Liver (tissue), 3 donors: ENCODE results near the gene KDELR1.

Experiments used
- EGR1 ChIP-seq, 2 donors: IDR thresholded peaks; 2 replicates each; pipeline ENCODE4 v1.6.1; 2016 to 2018; ENCODE audit warnings: antibody characterized with exemption in 2 of 2, low read depth in 2 of 2
- FOXA1 ChIP-seq: IDR thresholded peaks from 2 replicates; pipeline ENCODE4 v1.6.1; 2016; ENCODE audit warnings: antibody characterized with exemption
- FOXA2 ChIP-seq: IDR thresholded peaks from 2 replicates; pipeline ENCODE4 v1.6.1; 2016; ENCODE audit warnings: antibody characterized with exemption
- GABPA ChIP-seq, 2 donors: IDR thresholded peaks in 1 of 2; conservative IDR thresholded peaks in 1 of 2; 2 replicates each; pipeline ENCODE4 v1.6.1; 2016; ENCODE audit warnings: antibody characterized with exemption in 2 of 2, mild to moderate bottlenecking in 1 of 2, moderate library complexity in 1 of 2
- JUND ChIP-seq, 2 donors: IDR thresholded peaks; 2 replicates each; pipeline ENCODE4 v1.6.1; 2016; ENCODE audit warnings: antibody characterized with exemption in 2 of 2
- MAX ChIP-seq: IDR thresholded peaks from 2 replicates; pipeline ENCODE4 v1.6.1; 2016; ENCODE audit warnings: antibody characterized with exemption
- RAD21 ChIP-seq, 2 donors: IDR thresholded peaks; 2 replicates each; pipeline ENCODE4 v1.6.1; 2016; ENCODE audit warnings: antibody characterized with exemption in 2 of 2, mild to moderate bottlenecking in 2 of 2
- REST ChIP-seq: IDR thresholded peaks from 2 replicates; pipeline ENCODE4 v1.6.1; 2016; ENCODE audit warnings: antibody characterized with exemption, mild to moderate bottlenecking
- SP1 ChIP-seq: IDR thresholded peaks from 2 replicates; pipeline ENCODE4 v1.6.1; 2018; ENCODE audit warnings: antibody characterized with exemption, mild to moderate bottlenecking
- TAF1 ChIP-seq: conservative IDR thresholded peaks from 2 replicates; pipeline ENCODE4 v1.6.1; 2016; ENCODE audit warnings: antibody characterized with exemption, mild to moderate bottlenecking
- YY1 ChIP-seq: IDR thresholded peaks from 2 replicates; pipeline ENCODE4 v1.6.1; 2016; ENCODE audit warnings: antibody characterized with exemption, mild to moderate bottlenecking
- ZBTB33 ChIP-seq: IDR thresholded peaks from 2 replicates; pipeline ENCODE4 v1.6.1; 2016; ENCODE audit warnings: antibody characterized with exemption
- TF ChIP-seq, protein P1 (sequence below): fragments of 150-350 bp; IDR thresholded peaks from 2 replicates; pipeline ENCODE4 v1.5.1; 2017; ENCODE audit warnings: improper control_type of control experiment, low read depth, low read length; ENCODE audit not compliant: missing input control
- TF ChIP-seq, protein P2 (sequence below): IDR thresholded peaks from 2 replicates; pipeline ENCODE4 v1.6.1; 2016; ENCODE audit warnings: antibody characterized with exemption
- donor health status: healthy.
- donor health status: healthy.

GRCh38 chr19:48344892-48345291, 46.5 kb downstream of the KDELR1 start:
- TF ChIP-seq, protein P1, sequence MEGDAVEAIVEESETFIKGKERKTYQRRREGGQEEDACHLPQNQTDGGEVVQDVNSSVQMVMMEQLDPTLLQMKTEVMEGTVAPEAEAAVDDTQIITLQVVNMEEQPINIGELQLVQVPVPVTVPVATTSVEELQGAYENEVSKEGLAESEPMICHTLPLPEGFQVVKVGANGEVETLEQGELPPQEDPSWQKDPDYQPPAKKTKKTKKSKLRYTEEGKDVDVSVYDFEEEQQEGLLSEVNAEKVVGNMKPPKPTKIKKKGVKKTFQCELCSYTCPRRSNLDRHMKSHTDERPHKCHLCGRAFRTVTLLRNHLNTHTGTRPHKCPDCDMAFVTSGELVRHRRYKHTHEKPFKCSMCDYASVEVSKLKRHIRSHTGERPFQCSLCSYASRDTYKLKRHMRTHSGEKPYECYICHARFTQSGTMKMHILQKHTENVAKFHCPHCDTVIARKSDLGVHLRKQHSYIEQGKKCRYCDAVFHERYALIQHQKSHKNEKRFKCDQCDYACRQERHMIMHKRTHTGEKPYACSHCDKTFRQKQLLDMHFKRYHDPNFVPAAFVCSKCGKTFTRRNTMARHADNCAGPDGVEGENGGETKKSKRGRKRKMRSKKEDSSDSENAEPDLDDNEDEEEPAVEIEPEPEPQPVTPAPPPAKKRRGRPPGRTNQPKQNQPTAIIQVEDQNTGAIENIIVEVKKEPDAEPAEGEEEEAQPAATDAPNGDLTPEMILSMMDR = no peak
- TF ChIP-seq, protein P2, sequence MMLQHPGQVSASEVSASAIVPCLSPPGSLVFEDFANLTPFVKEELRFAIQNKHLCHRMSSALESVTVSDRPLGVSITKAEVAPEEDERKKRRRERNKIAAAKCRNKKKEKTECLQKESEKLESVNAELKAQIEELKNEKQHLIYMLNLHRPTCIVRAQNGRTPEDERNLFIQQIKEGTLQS = no peak
- TF ChIP-seq GABPA (IDR thresholded peaks at IDR 0.05 in 1 of 2, conservative IDR thresholded peaks at IDR 0.05 in 1 of 2) = no peak
- TF ChIP-seq TAF1 = no peak
- no peak for TF ChIP-seq MAX
- TF ChIP-seq SP1 = no peak
- no peak for TF ChIP-seq EGR1 (IDR thresholded peaks at IDR 0.05; ENCODE audit: low read depth in 2 of 2)
- TF ChIP-seq FOXA2 = no peak
- no peak for TF ChIP-seq YY1
- TF ChIP-seq JUND (IDR thresholded peaks at IDR 0.05) = no peak
- TF ChIP-seq REST = no peak
- no peak for TF ChIP-seq FOXA1
- TF ChIP-seq ZBTB33 = no peak
- no peak for TF ChIP-seq RAD21 (IDR thresholded peaks at IDR 0.05)
